Panc1 (cell line): ENCODE measurements around the gene BBS9. TPM values are rescaled to one million over a fixed set of nuclear protein-coding genes. Genes with fewer than 3 reads are reported as not detected.

ENCODE experiments used
- ATAC-seq: fragments of 200-7000 bp; cut with Tn5 transposase; 2 replicates; pipeline ENCODE4 v1.9.1; 2020; ENCODE audit warnings: mild to moderate bottlenecking, moderate library complexity
- BruUV-seq: library from RNA; stranded (reverse); fragments of 400-500 nt; replicated peaks from 2 replicates; lab custom pipeline; 2021; lab: Mats Ljungman, UMichigan
- CTCF ChIA-PET: fragments of 300-600 bp; sonication (Branson Sonifier 250); formaldehyde crosslinking; loops from one replicate; lab custom pipeline; 2022; ENCODE audit warnings: antibody characterized with exemption; lab: Charles Lee
- POLR2A ChIA-PET: fragments of 300-600 bp; sonication (Branson Sonifier 250); formaldehyde crosslinking; loops from one replicate; lab custom pipeline; 2022; ENCODE audit warnings: antibody characterized with exemption; lab: Charles Lee
- DNase-seq: peaks from one replicate; pipeline ENCODE4 v3.0.0-alpha.2; 2010; ENCODE audit warnings: low read depth, low spot score
- H3K27ac ChIP-seq: 2 replicates; pipeline ENCODE4 v1.5.1; 2011; ENCODE audit warnings: mild to moderate bottlenecking, low read length, inconsistent platforms
- H3K27me3 ChIP-seq: fragments of 200-500 bp; sonication (Bioruptor generic); 2 replicates; pipeline ENCODE4 v1.6.0; 2014; ENCODE audit warnings: low read length, inconsistent platforms; ENCODE audit not compliant: control insufficient read depth, insufficient read depth
- H3K36me3 ChIP-seq: fragments of 200-500 bp; sonication (Bioruptor generic); 2 replicates; pipeline ENCODE4 v1.5.1; 2014; ENCODE audit warnings: inconsistent platforms, mild to moderate bottlenecking, low read length, moderate library complexity; ENCODE audit not compliant: control insufficient read depth, insufficient read depth
- H3K4me1 ChIP-seq: 2 replicates; pipeline ENCODE4 v1.5.1; 2011; ENCODE audit warnings: inconsistent platforms, mild to moderate bottlenecking, low read length, moderate library complexity; ENCODE audit not compliant: control insufficient read depth, insufficient read depth
- H3K4me3 ChIP-seq, 2 experiments: 2 replicates each; pipeline ENCODE4 v1.5.1; 2011 to 2012; ENCODE audit warnings: low read depth in 2 of 2, low read length in 2 of 2, mild to moderate bottlenecking in 2 of 2, inconsistent platforms in 1 of 2, moderate library complexity in 1 of 2
- H3K9me3 ChIP-seq: fragments of 200-500 bp; sonication (Bioruptor generic); 2 replicates; pipeline ENCODE4 v1.5.1; 2014; ENCODE audit warnings: low read depth, mild to moderate bottlenecking, inconsistent platforms, low read length, moderate library complexity; ENCODE audit not compliant: control insufficient read depth, insufficient read depth
- CTCF ChIP-seq: fragments of 450-650 bp; IDR thresholded peaks from 2 replicates; pipeline ENCODE4 v1.5.1; 2017; ENCODE audit warnings: mild to moderate bottlenecking
- POLR2AphosphoS5 ChIP-seq: IDR thresholded peaks from 2 replicates; pipeline ENCODE4 v1.6.1; 2012; ENCODE audit warnings: mild to moderate bottlenecking, low read depth, low read length, moderate library complexity
- REST ChIP-seq, 2 experiments: IDR thresholded peaks; 2 replicates each; pipeline ENCODE4 v1.6.1; 2011 to 2012; ENCODE audit warnings: low read depth in 2 of 2, control low read depth in 1 of 2, low read length in 1 of 2, mild to moderate bottlenecking in 1 of 2, moderate library complexity in 1 of 2; ENCODE audit not compliant: insufficient read depth in 1 of 2
- SIN3A ChIP-seq: IDR thresholded peaks from 2 replicates; pipeline ENCODE4 v1.6.1; 2012; ENCODE audit warnings: low read depth, mild to moderate bottlenecking, low read length, moderate library complexity, borderline replicate concordance; ENCODE audit not compliant: insufficient read depth
- TCF7L2 ChIP-seq: IDR thresholded peaks from 2 replicates; pipeline ENCODE4 v1.6.1; 2011; ENCODE audit warnings: mild to moderate bottlenecking, low read depth, low read length, inconsistent platforms
- in situ Hi-C: cut with HindIII; loops from 2 replicates; pipeline ENCODE4 v1.10.0; 2016; ENCODE audit warnings: low sequenced_read_pairs, low pct_unique_long_range_greater_than_20kb
- intact Hi-C: fragments of 100-400 bp; cut with micrococcal nuclease; formaldehyde crosslinking; loops from one replicate; pipeline ENCODE4 v1.10.0; 2022; ENCODE audit not compliant: unreplicated experiment
- total RNA-seq: library from RNA; stranded (reverse); gene quantifications from one replicate; pipeline ENCODE4 v1.2.1, GENCODE V29; 2021; ENCODE audit not compliant: unreplicated experiment

The BBS9 gene
- total RNA-seq, 1 experiment from 2014 or later, result 6.9 TPM

- ChIA-PET POLR2A (no interaction called here), CTCF (no interaction called here)
- Histone ChIP-seq H3K36me3 (no peaks in the 10 kb centered on the region), H3K27ac (no peak overlapping the region), H3K27me3 (no peaks in the 10 kb centered on the region), H3K9me3 (no peaks in the 10 kb centered on the region), H3K4me1 (no peaks in the 10 kb centered on the region), H3K4me3 (no peak overlapping the region)
- in situ Hi-C loops, result no loop called here
- TF ChIP-seq TCF7L2 (no peak), POLR2AphosphoS5 (no peak), SIN3A (no peak), REST (IDR thresholded peaks at IDR 0.05; ENCODE audit: insufficient read depth in 1 of 2, low read depth in 2 of 2, low read length in 1 of 2) (no peak), CTCF (no peak)
- DNase-seq (no peak), ATAC-seq (no peak)
- no TSS peak for BruUV-seq
- intact Hi-C loops, result no loop called here
These were observed 296.7 kb downstream of the BBS9 start for GRCh38 chr7:33425929-33426678.

GRCh38 chr7:33428415-33428814 lies 299.1 kb downstream of the BBS9 start:
- TF ChIP-seq POLR2AphosphoS5, result no peak
- TF ChIP-seq CTCF, result no peak
- TF ChIP-seq REST (IDR thresholded peaks at IDR 0.05; ENCODE audit: insufficient read depth in 1 of 2, low read depth in 2 of 2, low read length in 1 of 2), result no peak
- TF ChIP-seq TCF7L2, result no peak
- no peak for TF ChIP-seq SIN3A

More at GRCh38 chr7:33428415-33428814, 299.1 kb downstream of the BBS9 start:
- ATAC-seq (no peak), DNase-seq (no peak)
- H3K36me3 ChIP-seq, result no peaks in the 10 kb centered on the region
- intact Hi-C loops, result no loop called here
- CTCF ChIA-PET, result no interaction called here
- no peaks in the 10 kb centered on the region for H3K4me1 ChIP-seq
- H3K27me3 ChIP-seq, result no peaks in the 10 kb centered on the region
- H3K27ac ChIP-seq, result no peak overlapping the region
- POLR2A ChIA-PET, result no interaction called here
- in situ Hi-C loops, result no loop called here
- no peaks in the 10 kb centered on the region for H3K9me3 ChIP-seq
- H3K4me3 ChIP-seq, result no peak overlapping the region
- no TSS peak for BruUV-seq
